Activated naive CD8-positive, alpha-beta T cell (primary cell): ENCODE measurements around the gene CRYGS.
"Not testable (repeated sequence)": the region's sequence is repeated elsewhere in the genome, so short reads cannot be mapped to it uniquely, and the experiment has no call there.

Experiments used
- H3K27ac Mint-ChIP-seq: one replicate; pipeline ENCODE4 v1.8.0; 2021; ENCODE audit warnings: mixed read lengths
- H3K27me3 Mint-ChIP-seq: one replicate; pipeline ENCODE4 v1.8.0; 2021; ENCODE audit warnings: mixed read lengths
- H3K36me3 Mint-ChIP-seq: one replicate; pipeline ENCODE4 v1.8.0; 2021; ENCODE audit warnings: mixed read lengths
- H3K4me1 Mint-ChIP-seq: one replicate; pipeline ENCODE4 v1.8.0; 2021; ENCODE audit warnings: low read depth, mixed read lengths
- H3K4me3 Mint-ChIP-seq: one replicate; pipeline ENCODE4 v1.8.0; 2021; ENCODE audit warnings: mild to moderate bottlenecking, mixed read lengths
- H3K9me3 Mint-ChIP-seq: one replicate; pipeline ENCODE4 v1.8.0; 2021; ENCODE audit warnings: low read depth, mixed read lengths

CRYGS gene

GRCh38 chr3:186544281-186544680, at the start of gene CRYGS:
TSS of gene CRYGS (minus strand) at chr3:186544380. CDS start at chr3:186544326, 54 bp downstream.
- Mint-ChIP-seq H3K4me3 (no peak within 1 kb of the TSS), H3K36me3 (peaks cover 5% of the 10 kb centered on the region), H3K4me1 (peaks cover 20% of the 10 kb centered on the region), H3K27ac (no peak within 1 kb of the TSS), H3K9me3 (no peaks in the 10 kb centered on the region), H3K27me3 (no peaks in the 10 kb centered on the region)

GRCh38 chr3:186593862-186594261, 49.7 kb upstream of the CRYGS start:
- Mint-ChIP-seq H3K36me3 (no peaks in the 10 kb centered on the region), H3K4me1 (peaks cover 16% of the 10 kb centered on the region), H3K27me3 (peaks cover 2% of the 10 kb centered on the region), H3K4me3 (no peak overlapping the region), H3K27ac (no peak overlapping the region), H3K9me3 (no peaks in the 10 kb centered on the region)

GRCh38 chr3:186592682-186593081, 48.5 kb upstream of the CRYGS start:
- Mint-ChIP-seq H3K36me3 (no peaks in the 10 kb centered on the region), H3K27me3 (peaks cover 2% of the 10 kb centered on the region), H3K9me3 (no peaks in the 10 kb centered on the region), H3K27ac (no peak overlapping the region), H3K4me3 (no peak overlapping the region), H3K4me1 (peaks cover 22% of the 10 kb centered on the region)

- Mint-ChIP-seq H3K4me3 (no peak overlapping the region), H3K9me3 (no peaks in the 10 kb centered on the region), H3K27ac (peak overlapping the region; percentile 9), H3K27me3 (peaks cover 2% of the 10 kb centered on the region), H3K4me1 (peaks cover 22% of the 10 kb centered on the region), H3K36me3 (no peaks in the 10 kb centered on the region)
Observed at GRCh38 chr3:186590580-186591295, 46.6 kb upstream of the CRYGS start.

- peaks cover 22% of the 10 kb centered on the region for H3K4me1 Mint-ChIP-seq
- no peak overlapping the region for H3K27ac Mint-ChIP-seq
- H3K36me3 Mint-ChIP-seq: no peaks in the 10 kb centered on the region
- H3K9me3 Mint-ChIP-seq: no peaks in the 10 kb centered on the region
- no peak overlapping the region for H3K4me3 Mint-ChIP-seq
- H3K27me3 Mint-ChIP-seq: no peaks in the 10 kb centered on the region
Observed at GRCh38 chr3:186589856-186590579, 45.8 kb upstream of the CRYGS start.

GRCh38 chr3:186589121-186589520, 44.9 kb upstream of the CRYGS start:
- peaks cover 22% of the 10 kb centered on the region for H3K4me1 Mint-ChIP-seq

GRCh38 chr3:186588632-186589031, 44.5 kb upstream of the CRYGS start:
- peaks cover 22% of the 10 kb centered on the region for H3K4me1 Mint-ChIP-seq
- no peak overlapping the region for H3K4me3 Mint-ChIP-seq
- peaks cover 5% of the 10 kb centered on the region for H3K36me3 Mint-ChIP-seq
- no peaks in the 10 kb centered on the region for H3K27me3 Mint-ChIP-seq
- no peaks in the 10 kb centered on the region for H3K9me3 Mint-ChIP-seq
- peak overlapping the region; percentile 41 for H3K27ac Mint-ChIP-seq

More at GRCh38 chr3:186589121-186589520, 44.9 kb upstream of the CRYGS start:
- Mint-ChIP-seq H3K4me3 (no peak overlapping the region), H3K36me3 (peaks cover 4% of the 10 kb centered on the region), H3K27me3 (no peaks in the 10 kb centered on the region), H3K27ac (no peak overlapping the region), H3K9me3 (no peaks in the 10 kb centered on the region)

GRCh38 chr3:186587183-186587582, 43.0 kb upstream of the CRYGS start:
- Mint-ChIP-seq H3K4me1 (peaks cover 22% of the 10 kb centered on the region), H3K36me3 (peaks cover 5% of the 10 kb centered on the region), H3K4me3 (no peak overlapping the region), H3K27me3 (no peaks in the 10 kb centered on the region), H3K27ac (no peak overlapping the region), H3K9me3 (no peaks in the 10 kb centered on the region)

GRCh38 chr3:186586245-186586644, 42.1 kb upstream of the CRYGS start:
- H3K27me3 Mint-ChIP-seq, H3K27ac Mint-ChIP-seq, H3K36me3 Mint-ChIP-seq, H3K4me3 Mint-ChIP-seq, H3K9me3 Mint-ChIP-seq: not testable (repeated sequence)
- peaks cover 22% of the 10 kb centered on the region for H3K4me1 Mint-ChIP-seq

- Mint-ChIP-seq H3K36me3 (peaks cover 9% of the 10 kb centered on the region), H3K4me3 (no peak overlapping the region)
Observed at GRCh38 chr3:186583831-186584230, 39.7 kb upstream of the CRYGS start.

GRCh38 chr3:186582541-186582940, 38.4 kb upstream of the CRYGS start:
- no peak overlapping the region for H3K27ac Mint-ChIP-seq
- H3K36me3 Mint-ChIP-seq: peaks cover 9% of the 10 kb centered on the region

More at GRCh38 chr3:186583831-186584230, 39.7 kb upstream of the CRYGS start:
- Mint-ChIP-seq H3K9me3 (no peaks in the 10 kb centered on the region), H3K27me3 (no peaks in the 10 kb centered on the region), H3K4me1 (peaks cover 6% of the 10 kb centered on the region), H3K27ac (no peak overlapping the region)

GRCh38 chr3:186580785-186581184, 36.6 kb upstream of the CRYGS start:
- Mint-ChIP-seq H3K27ac (no peak overlapping the region), H3K4me1 (peaks cover 10% of the 10 kb centered on the region), H3K27me3 (no peaks in the 10 kb centered on the region), H3K4me3 (no peak overlapping the region), H3K9me3 (no peaks in the 10 kb centered on the region), H3K36me3 (peaks cover 9% of the 10 kb centered on the region)

More at GRCh38 chr3:186582541-186582940, 38.4 kb upstream of the CRYGS start:
- Mint-ChIP-seq H3K27me3 (no peaks in the 10 kb centered on the region), H3K4me3 (no peak overlapping the region), H3K4me1 (peaks cover under 1% of the 10 kb centered on the region), H3K9me3 (no peaks in the 10 kb centered on the region)

GRCh38 chr3:186577521-186577920, 33.3 kb upstream of the CRYGS start:
- Mint-ChIP-seq H3K4me1 (peaks cover 28% of the 10 kb centered on the region), H3K4me3 (no peak overlapping the region), H3K27ac (no peak overlapping the region), H3K9me3 (no peaks in the 10 kb centered on the region), H3K27me3 (no peaks in the 10 kb centered on the region), H3K36me3 (peaks cover 9% of the 10 kb centered on the region)

- H3K27me3 Mint-ChIP-seq: no peaks in the 10 kb centered on the region
- peaks cover 6% of the 10 kb centered on the region for H3K36me3 Mint-ChIP-seq
- peaks cover 58% of the 10 kb centered on the region for H3K4me1 Mint-ChIP-seq
- peak overlapping the region; percentile 89 for H3K27ac Mint-ChIP-seq
- peak overlapping the region; percentile 98 for H3K4me3 Mint-ChIP-seq
- H3K9me3 Mint-ChIP-seq: no peaks in the 10 kb centered on the region
Observed at GRCh38 chr3:186571644-186572013, 27.4 kb upstream of the CRYGS start.

- peaks cover 59% of the 10 kb centered on the region for H3K4me1 Mint-ChIP-seq
- H3K27ac Mint-ChIP-seq: peak overlapping the region; percentile 93
- peaks cover 6% of the 10 kb centered on the region for H3K36me3 Mint-ChIP-seq
- H3K9me3 Mint-ChIP-seq: no peaks in the 10 kb centered on the region
- peak overlapping the region; percentile 98 for H3K4me3 Mint-ChIP-seq
- no peaks in the 10 kb centered on the region for H3K27me3 Mint-ChIP-seq
Observed at GRCh38 chr3:186570941-186571643, 26.9 kb upstream of the CRYGS start.
